HepG2 (cell line): Measurements from ENCODE around the gene ARHGEF9. TPM values are rescaled to one million over a fixed set of nuclear protein-coding genes. Genes with fewer than 3 reads are reported as not detected.

Source experiments
- ATAC-seq: fragments of 200-7000 bp; cut with Tn5 transposase; 3 replicates; pipeline ENCODE4 v1.9.1; 2020; ENCODE audit warnings: mild to moderate bottlenecking, moderate library complexity
- BruUV-seq: library from RNA; stranded (reverse); fragments of 400-500 nt; replicated peaks from 2 replicates; lab custom pipeline; 2021; lab: Mats Ljungman, UMichigan
- CTCF ChIA-PET: fragments of 300-600 bp; formaldehyde crosslinking; extraction: SDS; loops from one replicate; lab custom pipeline; 2021; ENCODE audit warnings: low total read pairs, inconsistent platforms, low intra/inter-chr PET ratio; lab: Yijun Ruan, JAX
- POLR2A ChIA-PET: fragments of 350-600 bp; sonication (Branson Sonifier 250); formaldehyde crosslinking; loops from one replicate; lab custom pipeline; 2020; ENCODE audit warnings: antibody characterized with exemption, inconsistent platforms; lab: Yijun Ruan, JAX
- DNase-seq: peaks from one replicate; pipeline ENCODE4 v3.0.0-alpha.2; 2015; ENCODE audit warnings: low spot score
- FAIRE-seq: peaks from 3 replicates; lab custom pipeline; 2011; peaks lifted over from hg19 to GRCh38; lab: Jason Lieb, UNC
- H2AFZ ChIP-seq: one replicate; pipeline ENCODE4 v1.6.1; 2011; ENCODE audit warnings: low read length, inconsistent platforms
- H3K27ac ChIP-seq: fragments of 300-600 bp; 3 replicates; pipeline ENCODE4 v1.8.0; 2011; ENCODE audit warnings: mixed run types, mild to moderate bottlenecking, mixed read lengths, low read length, inconsistent platforms; ENCODE audit not compliant: insufficient read depth; ENCODE audit errors: extremely low read length
- H3K27me3 ChIP-seq, 2 experiments: fragments of 200-600 bp in 1 of 2; 2 replicates in 1 of 2; 3 replicates in 1 of 2; pipeline versions ENCODE4 v1.6.0 to v1.8.0; 2011; ENCODE audit warnings: low read length in 2 of 2, mild to moderate bottlenecking in 2 of 2, moderate library complexity in 2 of 2, inconsistent platforms in 1 of 2; ENCODE audit not compliant: insufficient read depth in 2 of 2, control insufficient read depth in 1 of 2
- H3K36me3 ChIP-seq, 2 experiments: fragments of 200-600 bp in 1 of 2; replicated peaks in 1 of 2; 2 replicates in 1 of 2; 3 replicates in 1 of 2; pipeline versions ENCODE4 v1.5.1 to v1.8.0; 2011; ENCODE audit warnings: low read length in 2 of 2, inconsistent platforms in 1 of 2; ENCODE audit not compliant: insufficient read depth in 2 of 2, control insufficient read depth in 1 of 2
- H3K4me1 ChIP-seq: 2 replicates; pipeline ENCODE4 v1.5.1; 2012; ENCODE audit warnings: low read length, inconsistent platforms; ENCODE audit not compliant: insufficient read depth
- H3K4me2 ChIP-seq: 2 replicates; pipeline ENCODE4 v1.6.0; 2011; ENCODE audit warnings: low read depth, low read length, inconsistent platforms
- H3K4me3 ChIP-seq, 3 experiments: fragments of 200-600 bp in 1 of 3; sonication (generic), shearing (Covaris generic) in 1 of 3; replicated peaks in 1 of 3; 2 replicates each; pipeline ENCODE4 v1.5.1; 2011 to 2016; ENCODE audit warnings: low read length in 3 of 3, inconsistent platforms in 2 of 3, low read depth in 2 of 3, mild to moderate bottlenecking in 2 of 3, control low read depth in 1 of 3, mixed read lengths in 1 of 3; ENCODE audit not compliant: insufficient read depth in 1 of 3
- H3K79me2 ChIP-seq: one replicate; pipeline ENCODE4 v1.6.1; 2011; ENCODE audit warnings: low read length, inconsistent platforms; ENCODE audit not compliant: insufficient read depth
- H3K9ac ChIP-seq: 2 replicates; pipeline ENCODE4 v1.6.0; 2011; ENCODE audit warnings: mild to moderate bottlenecking, low read depth, low read length, inconsistent platforms; ENCODE audit not compliant: insufficient read depth
- H3K9me3 ChIP-seq: 2 replicates; pipeline ENCODE4 v1.5.1; 2012; ENCODE audit warnings: mild to moderate bottlenecking, low read length
- H4K20me1 ChIP-seq: 2 replicates; pipeline ENCODE4 v1.6.0; 2011; ENCODE audit warnings: inconsistent platforms, mild to moderate bottlenecking, low read length, moderate library complexity; ENCODE audit not compliant: insufficient read depth
- CENPX ChIP-seq: sonication (generic); formaldehyde crosslinking; IDR thresholded peaks from 2 replicates; pipeline ENCODE4 v1.9.0; 2021; ENCODE audit warnings: mild to moderate bottlenecking, missing genetic modification reagents, moderate library complexity
- EED ChIP-seq: sonication (generic); formaldehyde crosslinking; IDR thresholded peaks from 2 replicates; pipeline ENCODE4 v1.5.0; 2020; ENCODE audit warnings: mild to moderate bottlenecking, missing genetic modification reagents
- MZF1 ChIP-seq: sonication (generic); formaldehyde crosslinking; IDR thresholded peaks from 2 replicates; pipeline ENCODE4 v1.8.1; 2023; ENCODE audit warnings: mild to moderate bottlenecking, missing genetic modification reagents, borderline replicate concordance
- SCMH1 ChIP-seq: sonication (generic); formaldehyde crosslinking; IDR thresholded peaks from 2 replicates; pipeline ENCODE4 v1.9.0; 2021; ENCODE audit warnings: missing genetic modification reagents, mild to moderate bottlenecking, borderline replicate concordance
- WIZ ChIP-seq: sonication (generic); formaldehyde crosslinking; IDR thresholded peaks from 2 replicates; pipeline ENCODE4 v1.5.1; 2020; ENCODE audit warnings: mild to moderate bottlenecking, missing genetic modification reagents
- ZNF225 ChIP-seq: sonication (generic); formaldehyde crosslinking; IDR thresholded peaks from 2 replicates; pipeline ENCODE4 v1.4.0; 2020; ENCODE audit warnings: mild to moderate bottlenecking, missing genetic modification reagents
- ZNF264 ChIP-seq: sonication (generic); formaldehyde crosslinking; IDR thresholded peaks from 2 replicates; pipeline ENCODE4 v1.4.0; 2020; ENCODE audit warnings: missing genetic modification reagents
- ZNF761 ChIP-seq: sonication (generic); formaldehyde crosslinking; conservative IDR thresholded peaks from 2 replicates; pipeline ENCODE4 v1.4.0; 2020; ENCODE audit warnings: mild to moderate bottlenecking, missing genetic modification reagents
- ZNF780A ChIP-seq: sonication (generic); formaldehyde crosslinking; IDR thresholded peaks from 2 replicates; pipeline ENCODE4 v1.8.0; 2022; ENCODE audit warnings: mild to moderate bottlenecking, missing genetic modification reagents, moderate library complexity
- WGBS: methylation state at CpG from one replicate; pipeline ENCODE4 v1.1.6; 2017; ENCODE audit warnings: low lambda C conversion rate; 5-methylcytosine and 5-hydroxymethylcytosine counted together
- in situ Hi-C: cut with HindIII; loops from 2 replicates; pipeline ENCODE4 v1.10.0; 2017; ENCODE audit warnings: low pct_unique_long_range_greater_than_20kb; ENCODE audit not compliant: extremely low pct_ligation_motif_present
- intact Hi-C: fragments of 100-400 bp; cut with micrococcal nuclease; formaldehyde crosslinking; loops from one replicate; pipeline ENCODE4 v1.10.0; 2022; ENCODE audit not compliant: unreplicated experiment
- polyA plus RNA-seq, 8 experiments: library from polyadenylated mRNA; depleted of rRNA in 3 of 8; stranded (reverse) in 7 of 8; unstranded in 1 of 8; fragments of >200 nt; fragmentation: Illumina TruSeq in 4 of 8; extraction: Trizol in 4 of 8; gene quantifications; 2 replicates each; pipeline versions ENCODE4 v1.2.1 to v1.2.3, GENCODE V29; 2011 to 2016; ENCODE audit warnings: low read depth in 4 of 8, missing spikeins in 1 of 8, mixed read lengths in 1 of 8; ENCODE audit not compliant: insufficient read depth in 1 of 8
- total RNA-seq, 5 experiments: library from RNA; depleted of rRNA; stranded (reverse); fragments of >200 nt; fragmentation: Illumina TruSeq; extraction: Trizol; gene quantifications; 2 replicates each; pipeline ENCODE4 v1.2.3, GENCODE V29; 2016; ENCODE audit warnings: low read depth in 1 of 5
- TF ChIP-seq, protein P1 (sequence below): sonication (generic); formaldehyde crosslinking; IDR thresholded peaks from 2 replicates; pipeline ENCODE4 v1.8.1; 2023; ENCODE audit warnings: mild to moderate bottlenecking, missing genetic modification reagents

The ARHGEF9 gene
- total and polyA plus RNA-seq, 2 of the 13 experiments (the other 11 are each of a cell fraction or from before 2014, with no cell fraction given): 0.91 to 1.8 TPM

DNA sequence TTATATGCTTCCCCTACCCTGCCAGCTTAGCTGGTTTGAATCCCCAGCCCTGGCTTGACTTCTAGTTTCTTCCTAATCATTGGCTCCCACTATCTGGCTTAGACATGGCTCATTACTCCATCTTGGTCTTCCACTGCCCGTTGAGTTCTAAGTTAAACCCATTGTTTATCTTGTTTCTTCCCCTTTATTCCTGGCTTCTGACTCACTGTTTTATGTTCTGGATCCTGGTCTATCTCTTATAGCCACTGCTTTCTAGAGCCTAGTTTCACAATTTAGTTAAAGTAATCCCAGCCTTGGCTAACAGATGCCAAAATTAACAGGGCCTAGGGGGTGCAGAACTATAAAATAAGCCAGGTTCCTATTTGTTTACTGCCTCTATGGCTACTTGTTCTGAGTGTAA lies 120.9 kb downstream of the ARHGEF9 start:
- H3K27ac ChIP-seq: no peak overlapping the region
- no peaks in the 10 kb centered on the region for H3K27me3 ChIP-seq
- DNase-seq (no peak), ATAC-seq (no peak), FAIRE-seq (no peak)
- H3K4me1 ChIP-seq: no peaks in the 10 kb centered on the region
- 0% methylated on average over 1 of the region's 1 CpG for WGBS
- no peaks in the 10 kb centered on the region for H3K36me3 ChIP-seq
- no peaks in the 10 kb centered on the region for H3K9me3 ChIP-seq
- no peak overlapping the region for H3K4me2 ChIP-seq
- no TSS peak for BruUV-seq
- no peak overlapping the region for H2AFZ ChIP-seq
- H3K4me3 ChIP-seq: no peak overlapping the region
- no peak overlapping the region for H3K9ac ChIP-seq
- POLR2A ChIA-PET: no interaction called here
- CTCF ChIA-PET: no interaction called here
- no peaks in the 10 kb centered on the region for H4K20me1 ChIP-seq
- intact Hi-C loops: no loop called here
- in situ Hi-C loops: no loop called here
- TF ChIP-seq SCMH1 (no peak), ZNF225 (CRISPR knock-in tag) (no peak), ZNF264 (CRISPR knock-in tag) (no peak), ZNF761 (CRISPR knock-in tag) (no peak), MZF1 (no peak), CENPX (CRISPR knock-in tag) (no peak), WIZ (CRISPR knock-in tag) (no peak), ZNF780A (CRISPR knock-in tag) (no peak), EED (CRISPR knock-in tag) (no peak)
- TF ChIP-seq, protein P1, sequence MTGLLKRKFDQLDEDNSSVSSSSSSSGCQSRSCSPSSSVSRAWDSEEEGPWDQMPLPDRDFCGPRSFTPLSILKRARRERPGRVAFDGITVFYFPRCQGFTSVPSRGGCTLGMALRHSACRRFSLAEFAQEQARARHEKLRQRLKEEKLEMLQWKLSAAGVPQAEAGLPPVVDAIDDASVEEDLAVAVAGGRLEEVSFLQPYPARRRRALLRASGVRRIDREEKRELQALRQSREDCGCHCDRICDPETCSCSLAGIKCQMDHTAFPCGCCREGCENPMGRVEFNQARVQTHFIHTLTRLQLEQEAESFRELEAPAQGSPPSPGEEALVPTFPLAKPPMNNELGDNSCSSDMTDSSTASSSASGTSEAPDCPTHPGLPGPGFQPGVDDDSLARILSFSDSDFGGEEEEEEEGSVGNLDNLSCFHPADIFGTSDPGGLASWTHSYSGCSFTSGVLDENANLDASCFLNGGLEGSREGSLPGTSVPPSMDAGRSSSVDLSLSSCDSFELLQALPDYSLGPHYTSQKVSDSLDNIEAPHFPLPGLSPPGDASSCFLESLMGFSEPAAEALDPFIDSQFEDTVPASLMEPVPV (CRISPR knock-in tag): no peak
- H3K79me2 ChIP-seq: no peaks in the 10 kb centered on the region
